GM18907 (cell line): ENCODE measurements around the gene EXD3.

Experiments
- ATAC-seq: cut with Tn5 transposase; IDR thresholded peaks from one replicate; pipeline ENCODE4 v1.9.1; 2021; ENCODE audit warnings: mild to moderate bottlenecking, moderate library complexity; ENCODE audit not compliant: unreplicated experiment

EXD3 gene

DNA sequence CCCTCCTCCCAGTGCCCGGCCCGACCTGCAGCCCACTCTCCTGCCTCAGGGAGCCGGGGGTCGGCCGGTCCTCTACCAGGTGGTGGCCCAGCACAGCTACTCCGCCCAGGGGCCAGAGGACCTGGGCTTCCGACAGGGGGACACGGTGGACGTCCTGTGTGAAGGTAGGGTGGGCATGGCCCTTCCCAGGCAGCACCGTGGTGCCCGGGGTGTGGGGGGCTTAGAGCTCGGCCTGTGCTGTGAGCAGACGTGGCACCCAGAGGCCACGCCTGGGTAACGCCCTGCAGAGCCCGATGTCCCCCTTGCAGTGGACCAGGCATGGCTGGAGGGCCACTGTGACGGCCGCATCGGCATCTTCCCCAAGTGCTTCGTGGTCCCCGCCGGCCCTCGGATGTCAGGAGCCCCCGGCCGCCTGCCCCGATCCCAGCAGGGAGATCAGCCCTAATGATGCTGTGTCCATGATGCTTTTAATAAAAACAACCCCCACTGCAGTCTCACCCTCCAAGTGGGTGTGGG lies 11.0 kb upstream of the EXD3 start:
- ATAC-seq = no peak

- ATAC-seq = no peak
Observed at GRCh38 chr9:137433349-137433915, 10.5 kb upstream of the EXD3 start.

DNA sequence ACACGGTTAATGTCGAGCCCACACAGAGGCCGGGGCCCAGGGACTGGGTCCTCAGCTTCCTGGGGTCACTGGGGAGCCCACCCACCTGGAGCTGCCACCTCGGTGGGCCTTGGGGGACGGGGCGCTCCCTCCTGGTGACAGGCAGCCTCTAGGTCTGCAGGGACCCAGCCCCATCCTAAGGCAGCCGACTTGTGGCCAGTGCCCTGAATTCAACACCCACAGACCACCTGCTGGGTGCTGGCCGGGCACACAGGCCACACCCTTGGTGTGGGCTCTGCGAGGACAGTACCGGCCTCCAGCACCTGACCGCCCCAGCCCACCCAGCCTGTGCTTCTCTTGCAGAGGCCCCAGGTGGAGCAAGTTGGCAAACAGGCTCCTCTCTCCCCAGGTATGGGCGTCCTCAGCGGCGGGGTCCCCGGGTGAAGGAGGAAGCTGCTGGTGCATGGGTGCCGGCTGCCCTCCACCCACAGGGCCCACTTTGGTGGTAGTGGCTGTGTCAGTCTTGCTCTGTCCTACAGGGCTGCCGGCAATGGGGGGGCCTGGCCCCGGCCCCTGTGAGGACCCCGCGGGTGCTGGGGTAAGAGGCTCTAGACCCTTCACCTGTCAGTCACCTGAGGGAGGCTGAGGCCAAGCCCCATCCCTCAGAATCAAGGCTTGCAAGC lies 9.9 kb upstream of the EXD3 start:
- no peak for ATAC-seq

DNA sequence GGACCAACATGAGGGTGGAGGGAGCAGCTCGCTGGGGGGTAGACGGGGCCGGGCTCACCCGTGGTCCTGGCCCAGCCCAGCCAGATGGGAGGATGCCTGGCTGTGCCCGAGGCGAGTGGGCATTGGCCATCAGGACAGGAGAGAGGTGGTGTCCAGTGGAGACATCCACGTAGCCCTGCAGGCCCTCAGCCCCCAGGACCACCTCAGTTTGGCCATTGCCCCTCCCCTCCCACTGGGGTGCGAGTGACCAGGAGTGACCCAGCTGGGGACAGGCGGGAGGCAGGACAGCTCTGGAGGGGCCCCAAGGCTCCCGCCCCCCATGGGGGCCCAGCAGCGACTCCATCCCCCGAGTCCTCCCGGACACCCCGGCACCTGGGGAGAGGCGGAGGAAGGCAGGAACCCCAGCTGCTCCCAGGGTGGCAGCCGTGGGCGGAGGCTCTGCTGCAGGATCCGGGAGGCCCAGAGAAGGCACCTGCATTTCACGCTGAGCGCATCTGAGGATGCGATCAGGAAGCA lies 8.5 kb upstream of the EXD3 start:
- no peak for ATAC-seq

DNA sequence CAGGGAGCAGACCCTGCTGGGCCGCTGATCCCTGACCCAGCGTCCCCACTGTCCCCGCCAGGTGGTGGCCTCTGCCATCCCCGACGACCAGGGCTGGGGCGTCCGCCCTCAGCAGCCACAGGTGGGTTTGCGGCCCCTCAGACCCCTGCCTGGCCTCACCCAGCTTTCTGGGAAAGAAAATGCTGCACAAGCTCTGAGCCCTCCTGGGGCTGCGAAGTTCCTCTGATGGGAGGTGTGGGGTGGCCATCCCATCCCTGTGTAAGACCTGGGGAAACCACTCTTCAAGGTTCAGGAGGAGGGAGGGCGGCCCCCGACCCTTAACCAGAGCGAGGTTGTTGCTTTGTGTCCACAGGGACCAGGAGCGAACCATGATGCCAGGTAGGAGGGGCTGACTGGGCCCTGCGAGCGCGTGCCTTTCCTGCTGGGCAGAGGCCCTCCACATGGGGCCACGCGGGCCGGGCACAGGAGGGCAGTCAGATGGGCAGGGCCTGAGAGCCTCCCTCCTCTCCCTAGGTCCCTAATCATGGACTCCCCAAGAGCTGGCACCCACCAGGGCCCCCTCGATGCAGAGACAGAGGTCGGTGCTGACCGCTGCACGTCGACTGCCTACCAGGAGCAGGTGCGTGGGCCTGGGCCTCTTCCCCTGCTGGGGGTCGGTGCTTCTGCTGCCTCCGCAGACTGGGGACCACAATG lies 7.9 kb upstream of the EXD3 start:
- ATAC-seq = no peak

GRCh38 chr9:137429974-137430722 lies 7.2 kb upstream of the EXD3 start:
- ATAC-seq = no peak

DNA sequence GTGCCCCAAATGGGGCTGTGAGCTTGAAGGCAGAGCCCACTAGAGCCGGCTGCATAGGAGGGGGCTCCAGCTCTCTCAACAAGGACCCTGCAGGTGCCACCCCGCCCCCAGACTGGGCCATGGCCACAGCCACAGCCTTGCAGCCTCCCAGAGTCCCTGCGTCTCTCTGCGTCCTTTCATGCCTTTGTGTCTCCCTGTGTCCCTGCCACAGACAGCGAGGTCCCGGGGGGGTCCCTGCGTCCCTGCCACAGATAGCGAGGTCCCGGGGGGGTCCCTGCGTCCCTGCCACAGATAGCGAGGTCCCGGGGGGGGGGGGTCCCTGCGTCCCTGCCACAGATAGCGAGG lies 6.6 kb upstream of the EXD3 start:
- no peak for ATAC-seq

- no peak for ATAC-seq
Observed at GRCh38 chr9:137428841-137429545, 6.0 kb upstream of the EXD3 start.

- ATAC-seq = no peak
Observed at GRCh38 chr9:137428311-137428630, 5.3 kb upstream of the EXD3 start.

DNA sequence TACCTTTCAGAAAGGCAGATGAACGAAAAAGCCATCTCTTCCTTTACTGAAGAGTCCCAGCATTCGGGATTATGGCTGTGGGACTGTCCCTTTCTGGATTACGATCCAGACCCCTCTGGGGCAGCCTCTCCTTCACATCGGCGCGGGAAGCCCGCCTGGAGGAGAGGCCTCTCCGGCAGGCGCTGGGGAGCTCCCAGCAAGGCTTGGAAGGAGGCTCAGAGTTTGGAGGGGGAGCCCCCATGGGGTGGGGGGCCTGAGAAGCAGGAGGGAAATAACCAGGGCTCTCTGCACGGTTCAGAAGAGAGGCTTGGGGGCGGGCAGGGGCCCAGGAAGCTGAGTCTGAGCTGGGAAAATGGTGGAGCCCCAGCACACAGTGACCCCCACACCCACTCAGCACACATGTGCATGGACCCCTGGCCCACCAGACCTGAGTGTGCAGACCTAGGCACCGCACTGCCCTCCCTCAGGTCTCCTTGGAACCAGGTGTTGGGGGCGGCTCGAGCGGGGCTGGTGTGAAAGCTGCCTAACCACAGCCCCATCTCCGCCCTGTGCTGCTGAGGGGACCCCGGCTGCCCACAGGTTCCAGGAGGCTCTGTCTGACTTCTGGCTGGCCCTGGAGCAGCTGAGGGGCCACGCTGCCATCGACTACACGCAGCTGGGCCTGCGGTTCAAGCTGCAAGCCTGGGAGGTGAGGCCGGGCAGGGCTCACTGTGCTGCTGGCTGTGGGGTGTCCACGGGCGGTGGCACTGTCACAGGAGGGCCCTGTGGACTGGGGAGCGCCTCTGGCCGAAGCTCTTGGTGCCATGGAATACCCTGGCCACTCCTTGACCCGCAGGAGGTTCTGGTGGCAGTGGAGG lies 4.7 kb upstream of the EXD3 start:
- no peak for ATAC-seq

GRCh38 chr9:137426018-137426681 lies 3.2 kb upstream of the EXD3 start:
- ATAC-seq = no peak

DNA sequence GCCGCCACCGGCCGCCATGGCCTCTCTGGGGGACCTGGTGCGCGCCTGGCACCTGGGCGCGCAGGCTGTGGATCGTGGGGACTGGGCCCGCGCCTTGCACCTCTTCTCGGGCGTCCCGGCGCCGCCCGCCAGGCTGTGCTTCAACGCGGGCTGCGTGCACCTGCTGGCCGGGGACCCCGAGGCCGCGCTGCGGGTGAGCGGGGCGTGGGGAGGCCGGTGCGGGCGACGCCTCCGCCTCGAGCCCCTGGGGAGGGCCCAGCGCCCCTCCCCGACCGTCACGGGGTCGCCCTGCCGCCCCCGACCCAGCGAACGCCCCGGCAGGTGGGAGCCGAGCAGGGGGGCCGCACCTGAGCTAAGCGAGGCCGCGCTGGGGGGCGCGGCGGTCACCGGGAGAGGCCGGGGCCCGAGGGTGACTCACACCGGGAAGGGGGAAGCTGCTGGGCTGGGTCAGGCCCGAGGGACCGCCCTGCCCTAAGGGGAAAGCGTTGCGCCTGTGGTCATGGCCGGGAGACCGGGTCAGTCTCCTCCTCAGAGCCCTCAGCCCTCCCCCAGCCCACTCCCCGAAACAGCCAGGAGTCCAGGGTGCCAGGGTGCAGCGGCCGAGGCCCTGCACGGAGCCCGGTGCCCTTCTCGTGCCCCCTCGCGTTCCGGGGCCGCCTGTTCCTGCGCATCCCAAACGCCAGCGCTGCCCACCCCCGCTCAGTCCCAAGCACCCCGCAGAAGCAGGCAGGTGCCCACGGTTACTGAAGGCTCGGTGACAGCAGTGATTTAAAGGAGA lies 741 bp upstream of the EXD3 start:
- ATAC-seq = peak; percentile 31

DNA sequence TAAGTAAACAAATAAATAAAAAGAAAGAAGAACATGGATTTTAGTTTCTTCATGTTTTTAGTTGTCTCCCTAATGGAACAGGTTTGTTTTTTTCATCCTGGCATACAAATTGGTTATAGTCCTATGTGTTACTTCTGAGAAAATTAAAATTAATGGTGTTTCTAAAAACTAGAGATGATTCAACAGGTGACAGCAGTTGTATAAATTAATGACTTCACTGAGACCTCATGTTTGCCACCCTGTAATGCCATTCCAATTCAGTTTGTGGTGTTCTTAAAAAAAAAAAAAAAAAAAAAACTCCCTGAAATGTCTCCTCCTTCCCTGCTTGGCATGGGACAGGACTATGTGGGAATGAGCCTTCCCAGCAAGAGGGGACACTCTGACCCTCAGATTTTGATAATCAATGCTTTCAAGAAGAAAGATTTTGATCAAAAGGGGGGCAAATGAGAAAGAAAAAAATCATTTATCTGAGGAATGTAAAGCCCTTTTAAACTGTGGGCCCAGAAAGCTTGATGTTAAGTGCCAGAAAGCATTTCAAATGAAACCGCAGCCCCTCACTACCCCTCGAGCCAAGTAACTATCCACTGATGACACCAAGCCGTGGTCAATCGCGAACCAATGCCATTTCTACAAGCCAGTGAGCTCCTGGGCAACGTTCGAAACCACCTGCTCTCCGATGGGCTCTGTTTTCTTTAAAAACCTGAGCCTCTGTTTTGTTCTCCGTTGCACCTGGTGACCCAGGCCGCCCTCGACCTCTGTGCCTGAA lies 941 bp downstream of the EXD3 start:
- peak; percentile 2 for ATAC-seq

GRCh38 chr9:137417161-137418021 lies 5.6 kb downstream of the EXD3 start:
- ATAC-seq = no peak

DNA sequence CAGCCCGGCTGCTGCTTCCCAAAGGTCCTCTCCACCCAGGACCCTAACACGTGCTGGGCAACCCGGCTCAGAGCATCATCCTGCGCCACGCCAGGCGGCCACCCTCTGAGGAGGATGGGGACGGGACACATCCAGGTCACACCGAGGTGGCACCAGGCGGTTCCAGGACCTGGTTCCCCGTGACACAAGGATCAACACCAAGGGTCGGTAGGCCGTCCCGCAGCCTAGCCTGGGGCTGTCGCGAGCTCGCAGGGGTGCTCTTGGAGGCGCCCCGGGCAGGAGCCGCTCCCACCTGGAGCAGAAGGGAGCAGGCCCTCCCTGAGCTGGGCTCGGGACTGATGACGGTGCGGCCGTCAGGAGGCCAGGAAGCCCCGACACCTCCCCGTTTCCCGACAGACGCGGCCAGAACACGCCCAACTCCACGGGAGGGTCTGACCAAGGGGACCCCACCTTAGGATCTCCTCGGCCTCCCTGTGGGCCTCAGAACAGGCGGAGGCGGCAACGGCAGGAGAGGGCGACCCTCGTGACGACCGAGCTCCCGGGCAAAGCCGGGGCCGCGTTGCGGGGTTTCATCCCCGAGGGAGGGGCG lies 6.3 kb downstream of the EXD3 start:
- no peak for ATAC-seq

- ATAC-seq = no peak
Observed at GRCh38 chr9:137416006-137416562, 6.9 kb downstream of the EXD3 start.
